ENCODE data around the gene F7. TPM values are rescaled to one million over a fixed set of nuclear protein-coding genes. Genes with fewer than 3 reads are reported as not detected.
A peak's percentile ranks its signal among the peaks of the same experiment; 100 is the strongest.

The F7 gene
- total RNA-seq, 1 experiment from 2014 or later = 0.26 TPM

GRCh38 chr13:113091211-113091771 lies 14.3 kb upstream of the F7 start:
- no peaks in the 10 kb centered on the region for H3K27me3 Mint-ChIP-seq (ENCODE audit: low read depth)
- POLR2A ChIA-PET = no interaction called here
- TF ChIP-seq ZNF423 (CRISPR knock-in tag; IDR thresholded peaks at IDR 0.05) (no peak), GRHL2 (CRISPR knock-in tag; IDR thresholded peaks at IDR 0.05; ENCODE audit: insufficient replicate concordance, severe bottlenecking) (no peak), ETV6 (CRISPR knock-in tag; IDR thresholded peaks at IDR 0.05) (no peak), NFYB (CRISPR knock-in tag; conservative IDR thresholded peaks at IDR 0.05; ENCODE audit: low read depth) (no peak), ARID4B (CRISPR knock-in tag; IDR thresholded peaks at IDR 0.05; ENCODE audit: borderline replicate concordance) (no peak)
- peaks cover 14% of the 10 kb centered on the region for H3K4me1 Mint-ChIP-seq
- H3K4me3 Mint-ChIP-seq = no peak overlapping the region
- no peaks in the 10 kb centered on the region for H3K9me3 Mint-ChIP-seq
- ATAC-seq = no peak
- CTCF ChIA-PET = interaction anchor here (2.3 to 3.3 kb wide), 3 partner anchors 32 to 62 kb away, joined by 8 to 15 read pairs (median 14); partner anchors contain the start of gene F10
- H3K27ac Mint-ChIP-seq = peak overlapping the region; percentile 86
- H3K36me3 Mint-ChIP-seq = peaks cover 6% of the 10 kb centered on the region
- DNase-seq (ENCODE audit: low spot score) = no peak

- Mint-ChIP-seq H3K9me3 (no peaks in the 10 kb centered on the region), H3K4me3 (no peak overlapping the region), H3K27me3 (ENCODE audit: low read depth) (no peaks in the 10 kb centered on the region), H3K4me1 (peaks cover 14% of the 10 kb centered on the region), H3K27ac (no peak overlapping the region), H3K36me3 (peaks cover 5% of the 10 kb centered on the region)
- ChIA-PET POLR2A (no interaction called here), CTCF (interaction anchor here (3.0 to 3.3 kb wide), 2 partner anchors 31 to 63 kb away, joined by 14 to 15 read pairs; partner anchors contain the start of gene F10)
- TF ChIP-seq ZNF232 (CRISPR knock-in tag; IDR thresholded peaks at IDR 0.05) = no peak
- no peak for TF ChIP-seq E2F1 (CRISPR knock-in tag; IDR thresholded peaks at IDR 0.05)
- no peak for TF ChIP-seq ZNF317 (CRISPR knock-in tag; IDR thresholded peaks at IDR 0.05; ENCODE audit: borderline replicate concordance, low read depth)
- TF ChIP-seq, protein P1, sequence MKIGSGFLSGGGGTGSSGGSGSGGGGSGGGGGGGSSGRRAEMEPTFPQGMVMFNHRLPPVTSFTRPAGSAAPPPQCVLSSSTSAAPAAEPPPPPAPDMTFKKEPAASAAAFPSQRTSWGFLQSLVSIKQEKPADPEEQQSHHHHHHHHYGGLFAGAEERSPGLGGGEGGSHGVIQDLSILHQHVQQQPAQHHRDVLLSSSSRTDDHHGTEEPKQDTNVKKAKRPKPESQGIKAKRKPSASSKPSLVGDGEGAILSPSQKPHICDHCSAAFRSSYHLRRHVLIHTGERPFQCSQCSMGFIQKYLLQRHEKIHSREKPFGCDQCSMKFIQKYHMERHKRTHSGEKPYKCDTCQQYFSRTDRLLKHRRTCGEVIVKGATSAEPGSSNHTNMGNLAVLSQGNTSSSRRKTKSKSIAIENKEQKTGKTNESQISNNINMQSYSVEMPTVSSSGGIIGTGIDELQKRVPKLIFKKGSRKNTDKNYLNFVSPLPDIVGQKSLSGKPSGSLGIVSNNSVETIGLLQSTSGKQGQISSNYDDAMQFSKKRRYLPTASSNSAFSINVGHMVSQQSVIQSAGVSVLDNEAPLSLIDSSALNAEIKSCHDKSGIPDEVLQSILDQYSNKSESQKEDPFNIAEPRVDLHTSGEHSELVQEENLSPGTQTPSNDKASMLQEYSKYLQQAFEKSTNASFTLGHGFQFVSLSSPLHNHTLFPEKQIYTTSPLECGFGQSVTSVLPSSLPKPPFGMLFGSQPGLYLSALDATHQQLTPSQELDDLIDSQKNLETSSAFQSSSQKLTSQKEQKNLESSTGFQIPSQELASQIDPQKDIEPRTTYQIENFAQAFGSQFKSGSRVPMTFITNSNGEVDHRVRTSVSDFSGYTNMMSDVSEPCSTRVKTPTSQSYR (CRISPR knock-in tag; IDR thresholded peaks at IDR 0.05) = no peak
- TF ChIP-seq STAT6 (CRISPR knock-in tag; conservative IDR thresholded peaks at IDR 0.05; ENCODE audit: low read depth) = no peak
- no peak for ATAC-seq
- DNase-seq (ENCODE audit: low spot score) = no peak
These were observed 13.5 kb upstream of the F7 start for GRCh38 chr13:113091891-113092775.

Data from WTC11 (cell line).